Measurements from ENCODE around the gene PDE5A.
"Not testable (repeated sequence)": the region's sequence is repeated elsewhere in the genome, so short reads cannot be mapped to it uniquely, and the experiment has no call there.

Gene PDE5A

DNA sequence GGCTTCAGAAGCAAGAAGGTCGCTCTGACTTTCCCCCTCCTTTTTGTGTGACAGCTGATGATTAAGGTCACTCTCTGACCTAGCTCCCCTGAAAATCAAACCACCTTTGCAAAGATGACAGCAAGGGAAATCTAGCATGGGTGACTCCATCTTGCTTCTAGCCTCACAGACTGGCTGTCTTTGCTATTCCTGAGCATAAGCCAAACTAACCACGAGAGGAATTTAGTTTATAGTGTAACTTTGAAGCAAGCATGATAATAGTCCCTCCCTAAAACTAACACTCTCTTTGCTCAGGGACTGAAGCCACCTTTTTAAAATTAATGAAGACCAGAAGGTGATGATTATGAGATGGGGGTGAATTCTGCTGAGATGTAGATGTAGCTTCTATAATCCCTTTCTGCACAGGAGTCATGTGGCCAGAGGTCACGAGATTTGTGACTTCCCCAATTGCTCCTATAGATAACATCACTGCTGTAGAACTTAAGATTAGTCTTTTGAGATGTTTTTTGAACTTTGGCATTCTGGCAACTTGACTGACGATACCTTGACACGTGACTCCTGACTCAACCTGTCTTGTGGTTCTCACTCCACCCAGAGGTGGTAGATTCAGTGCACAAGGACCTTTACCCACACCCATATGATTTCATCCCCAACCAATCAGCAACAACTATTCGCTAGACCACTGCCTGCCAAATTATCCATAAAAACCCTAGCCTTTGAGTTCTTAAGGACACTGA, 14.9 kb upstream of the PDE5A start:
- DNase-seq = no peak

DNA sequence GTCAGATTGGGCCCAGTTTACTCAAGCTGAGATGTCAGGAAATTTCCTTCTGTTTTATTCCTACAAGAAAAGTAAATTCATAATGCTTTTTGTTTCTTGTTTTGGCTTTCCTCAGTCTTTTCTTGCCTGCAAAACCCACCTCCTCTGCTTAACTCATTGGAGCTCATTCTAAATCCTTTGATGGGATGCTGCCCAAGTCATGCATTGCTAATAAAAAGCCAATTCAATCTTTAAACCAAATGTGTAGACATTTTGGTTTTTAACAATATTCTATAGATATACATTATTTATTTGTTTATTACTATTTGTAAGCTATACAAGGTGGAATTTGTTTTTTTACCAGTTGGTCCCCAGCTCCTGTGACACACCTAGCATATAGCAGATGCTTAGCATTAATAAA, 13.2 kb upstream of the PDE5A start:
- no peak for DNase-seq

DNA sequence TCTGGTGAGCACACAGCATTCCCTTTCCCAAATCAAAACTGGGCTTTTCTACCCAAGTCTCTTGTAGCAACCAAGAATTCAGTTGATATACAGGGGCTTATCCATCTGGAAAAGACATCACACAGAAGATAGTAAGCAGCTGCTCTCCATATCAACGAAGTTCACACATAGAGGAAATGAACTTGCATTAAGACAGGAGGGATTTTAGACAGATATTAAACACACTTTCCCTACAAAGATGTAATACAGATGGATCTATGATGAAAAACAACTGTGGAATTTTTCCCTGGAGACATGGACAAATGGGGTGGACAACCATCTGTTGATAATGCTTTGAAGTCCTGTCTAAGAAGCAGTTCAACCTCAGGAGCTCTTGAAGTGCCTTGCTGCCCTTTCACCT, 9.8 kb upstream of the PDE5A start:
- DNase-seq = no peak

DNA sequence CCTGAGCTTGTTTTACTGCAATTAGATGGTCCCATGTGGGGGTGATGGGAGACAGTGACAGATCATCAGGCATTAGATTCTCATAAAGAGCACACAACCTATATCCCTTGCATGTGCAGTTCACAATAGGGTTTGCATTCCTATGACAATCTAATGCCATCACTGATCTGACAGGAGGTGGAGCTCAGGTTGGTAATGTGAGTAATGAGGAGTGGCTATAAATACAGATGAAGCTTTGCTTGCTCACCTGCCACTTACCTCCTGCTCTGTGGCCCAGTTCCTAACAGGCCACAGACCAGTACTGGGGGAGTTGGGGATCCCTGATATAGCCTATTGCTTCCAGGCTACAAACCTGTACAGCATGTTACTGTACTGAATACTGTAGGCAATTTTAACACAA, 8.2 kb upstream of the PDE5A start:
- DNase-seq = not testable (repeated sequence)

DNA sequence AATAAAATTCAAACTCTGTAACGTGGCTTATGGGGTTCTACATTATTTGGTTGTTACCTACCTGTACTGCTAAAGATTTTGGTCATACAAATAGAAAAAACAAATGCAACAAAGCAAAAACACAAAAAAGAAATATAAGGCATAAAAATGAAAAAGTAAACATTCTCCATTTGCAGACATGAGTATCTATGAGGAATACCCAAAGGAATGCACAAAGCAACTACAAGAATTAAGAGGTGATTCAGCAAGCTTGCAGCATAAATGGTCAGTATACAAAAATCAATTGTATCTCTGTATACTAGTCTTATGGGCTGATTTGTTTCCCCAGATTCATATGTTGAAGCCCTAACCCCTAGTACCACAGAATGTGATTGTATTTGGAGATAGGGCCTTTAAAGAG, 3.6 kb upstream of the PDE5A start:
- DNase-seq = no peak

DNA sequence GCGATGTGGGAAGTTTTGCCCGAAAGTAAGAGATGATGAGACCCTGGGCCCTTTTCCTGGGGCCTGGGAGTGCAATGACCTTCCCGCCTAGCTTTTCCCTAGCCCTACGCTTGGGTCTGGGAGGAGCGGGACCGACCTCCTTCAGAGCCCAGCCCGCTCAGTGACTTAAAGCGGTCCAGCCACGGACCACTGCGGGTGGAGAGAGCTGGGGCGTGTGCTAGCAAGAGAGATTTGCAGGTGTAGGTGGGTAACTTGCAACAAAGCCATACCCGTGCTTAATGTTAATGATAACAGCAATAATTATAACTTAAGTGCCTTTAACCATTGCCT, 503 bp upstream of the PDE5A start:
- no peak for DNase-seq

DNA sequence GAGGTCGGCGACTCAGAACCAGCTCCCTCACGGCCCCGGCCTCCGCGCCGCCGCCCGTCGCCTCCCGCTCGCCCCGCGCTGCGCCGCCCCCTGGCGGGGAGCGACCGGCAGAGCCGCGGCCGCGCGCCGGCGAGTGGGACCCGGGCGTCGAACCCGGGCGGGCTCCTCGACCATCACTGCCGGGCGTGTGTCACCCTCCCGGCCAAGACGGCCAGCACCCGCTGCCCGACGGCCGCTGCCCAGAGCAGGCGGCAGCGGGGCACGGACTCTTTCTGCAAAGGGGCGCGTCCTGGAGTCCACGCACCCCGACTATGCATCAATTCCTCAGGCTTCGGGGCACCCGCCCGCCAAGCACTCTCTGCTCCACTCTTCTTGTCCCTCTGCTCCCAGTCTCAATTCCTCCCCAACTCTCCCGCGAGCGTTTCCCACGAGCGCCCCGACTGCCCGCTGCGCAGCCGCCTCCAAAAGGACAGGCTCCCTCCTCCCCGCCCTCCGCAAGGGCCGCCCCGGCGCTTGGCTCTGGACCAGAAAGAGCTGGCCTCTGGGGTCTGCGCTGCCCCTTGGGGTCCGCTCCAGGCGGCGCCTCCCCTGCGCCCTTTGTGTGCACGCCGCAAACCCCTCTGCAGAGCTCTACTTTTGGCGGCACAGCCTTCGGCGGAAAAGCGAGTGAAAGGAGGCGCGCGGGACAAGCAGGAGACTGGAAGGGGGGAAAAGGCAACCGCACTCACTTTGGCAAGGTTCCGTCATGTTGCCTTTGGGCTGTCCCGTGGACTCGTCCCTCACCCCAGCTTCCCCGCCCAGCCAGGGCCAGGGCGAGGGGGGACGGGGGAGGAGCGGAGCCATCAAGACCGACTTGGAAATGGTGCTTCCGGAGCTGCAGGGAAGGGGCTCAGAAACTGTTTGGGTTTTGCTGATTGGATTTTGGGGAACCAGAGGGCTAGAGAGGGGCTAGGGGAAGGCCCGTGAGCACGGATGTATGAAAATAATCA, 1.0 kb downstream of the PDE5A start:
- DNase-seq = no peak

DNA sequence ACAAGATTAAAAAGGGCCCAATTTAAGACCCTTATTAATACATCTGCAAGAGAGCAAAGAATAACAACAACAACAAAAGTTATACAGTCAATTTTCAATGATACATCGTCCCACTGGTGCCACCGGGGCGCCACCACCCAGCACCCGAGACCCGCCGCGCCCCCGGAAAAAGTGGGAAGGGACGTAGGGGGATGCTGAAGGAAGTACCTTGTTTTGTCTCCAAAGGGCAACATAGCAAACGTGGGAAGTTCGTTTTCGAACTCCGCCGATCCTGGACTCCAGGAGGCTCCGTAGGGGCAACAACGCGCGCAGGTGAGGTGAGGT, 1.7 kb downstream of the PDE5A start:
- DNase-seq = no peak

DNA sequence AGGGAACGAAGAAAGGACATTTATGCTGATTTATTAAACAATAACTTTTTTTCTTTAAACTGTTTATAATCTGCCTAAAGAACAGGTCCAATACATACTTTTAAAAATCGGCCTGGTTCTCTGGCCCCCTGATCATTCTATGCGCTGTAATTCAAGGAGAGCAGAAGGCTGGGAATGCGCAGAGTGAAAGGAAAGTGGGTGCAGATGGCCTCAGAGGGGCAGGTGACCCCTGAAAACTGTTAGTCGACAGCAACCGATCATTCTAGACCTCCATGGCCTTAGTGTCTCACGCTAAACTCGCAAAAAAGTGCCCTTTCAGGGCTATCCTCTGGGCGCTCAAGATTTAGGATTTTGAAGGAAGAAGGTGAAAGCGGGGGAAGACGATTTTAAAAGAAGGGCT, 2.2 kb downstream of the PDE5A start:
- DNase-seq = no peak

DNA sequence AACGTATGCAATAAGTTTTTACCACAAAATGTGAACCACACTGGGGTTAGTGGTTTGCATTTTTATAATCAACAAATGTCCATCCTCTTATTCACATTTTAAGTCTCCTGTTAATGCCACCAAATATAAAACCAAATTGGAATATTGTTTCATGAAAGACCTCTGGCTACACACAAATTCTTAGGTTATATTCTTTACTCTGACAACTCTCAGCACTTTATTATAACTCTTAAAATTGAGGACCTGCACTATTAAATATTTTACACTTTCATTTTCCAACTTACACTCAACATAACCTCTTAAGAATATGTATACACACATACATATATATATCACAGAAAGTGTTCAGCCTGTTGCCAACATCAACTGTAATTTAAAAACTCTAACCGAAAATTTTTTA, 2.8 kb downstream of the PDE5A start:
- DNase-seq = no peak

DNA sequence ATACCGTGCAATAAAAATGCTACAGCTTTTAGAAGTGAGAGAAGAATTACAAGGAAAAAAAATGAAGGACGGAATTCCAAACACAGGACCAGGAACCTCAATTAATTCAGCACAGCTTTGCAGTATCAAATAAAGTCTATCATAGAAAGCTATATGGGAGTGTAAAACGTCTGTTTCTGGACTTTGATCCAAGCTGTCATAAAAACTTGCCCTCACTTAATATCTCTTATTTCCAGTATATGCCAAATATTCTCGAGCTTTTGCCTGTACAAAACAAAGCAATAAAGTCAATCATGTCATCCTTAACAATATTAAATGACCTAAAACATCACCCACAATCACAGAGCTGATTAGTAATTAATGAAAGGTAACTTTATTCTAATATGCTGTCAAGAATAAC, 4.2 kb downstream of the PDE5A start:
- no peak for DNase-seq

DNA sequence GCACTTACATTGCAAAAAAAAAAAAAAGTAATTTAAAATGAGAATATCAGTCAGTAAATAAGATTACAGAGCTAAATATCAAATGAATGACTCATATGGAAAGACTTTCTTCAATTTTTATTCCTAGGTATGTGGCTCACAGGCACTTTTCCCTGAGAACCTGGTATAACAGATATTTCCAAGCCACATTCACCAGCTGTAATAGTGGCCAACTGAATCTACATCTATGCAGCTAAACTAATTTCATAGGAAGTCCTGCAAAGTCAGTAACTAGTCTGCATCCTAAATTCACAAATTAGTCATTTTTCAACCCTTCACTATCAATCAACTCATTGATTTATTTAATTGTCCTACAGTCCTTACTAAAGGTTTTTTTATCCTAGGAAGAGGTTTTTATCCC, 5.6 kb downstream of the PDE5A start:
- no peak for DNase-seq

DNA sequence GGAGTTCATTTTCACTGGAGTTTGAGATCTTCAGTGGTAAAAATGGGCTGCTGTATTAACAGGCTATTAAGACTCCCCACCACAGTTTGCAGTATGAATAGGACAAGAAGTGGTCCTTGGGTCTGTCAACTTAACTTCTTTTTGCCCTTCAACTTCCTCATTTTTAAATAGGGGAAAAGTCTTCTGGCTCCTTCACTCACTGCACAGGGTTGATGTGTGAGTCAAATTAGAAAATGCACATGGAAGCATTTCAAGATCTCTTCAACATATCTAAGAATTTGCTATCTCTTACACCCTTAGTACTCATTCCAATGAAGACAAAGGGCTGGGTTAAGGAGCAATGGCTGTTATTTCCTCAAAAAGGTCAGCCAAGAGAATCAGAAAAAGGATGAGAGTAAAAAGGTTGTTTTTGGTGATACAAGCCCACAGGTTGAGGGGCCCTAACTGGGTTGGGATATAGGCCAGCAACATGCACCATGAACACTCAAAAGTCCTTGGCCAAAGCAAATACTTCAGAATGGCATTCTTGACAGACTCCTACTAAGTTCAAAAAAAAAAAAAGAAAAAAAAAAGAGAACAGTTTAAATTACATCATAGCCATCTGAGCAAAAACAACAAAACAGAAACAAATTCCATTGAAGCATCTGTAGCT, 13.4 kb downstream of the PDE5A start:
- DNase-seq = no peak

DNA sequence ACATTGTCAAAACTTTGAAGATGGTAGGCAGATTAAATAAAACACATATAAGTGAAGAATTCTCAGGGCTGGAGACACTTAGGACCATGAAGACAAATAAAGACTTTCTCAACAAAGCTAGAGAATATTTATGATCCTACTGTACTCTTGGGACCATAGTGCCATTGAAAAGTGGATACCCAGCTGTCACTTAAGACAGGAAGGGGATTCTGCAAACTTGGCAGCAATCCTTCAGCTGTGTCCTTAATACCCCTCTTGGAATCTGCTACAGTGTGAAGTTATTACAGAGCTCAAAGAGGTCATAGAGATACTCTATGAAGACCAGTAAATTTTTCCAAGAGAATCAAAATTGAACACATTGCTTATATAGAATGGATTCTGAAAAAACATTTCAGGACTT, 24.3 kb downstream of the PDE5A start:
- no peak for DNase-seq

DNA sequence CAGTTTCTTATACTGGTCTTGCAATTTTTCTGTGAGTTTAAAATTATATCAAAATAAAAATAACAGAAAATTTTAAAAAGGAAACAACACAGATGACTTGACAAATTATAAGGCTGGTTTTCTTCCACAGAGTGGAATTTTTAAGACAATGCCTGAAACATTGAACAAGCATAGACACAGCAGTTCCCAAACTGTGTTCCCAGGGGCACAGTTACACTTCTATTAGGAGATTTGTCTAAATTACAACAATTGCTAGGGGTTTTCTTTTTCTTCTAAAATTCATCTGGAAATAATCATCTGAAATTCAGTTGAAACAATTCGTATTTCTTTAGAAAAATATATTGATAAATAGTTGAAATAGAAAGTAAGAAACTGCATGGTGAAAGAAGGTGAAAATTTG, 26.2 kb downstream of the PDE5A start:
- no peak for DNase-seq

DNA sequence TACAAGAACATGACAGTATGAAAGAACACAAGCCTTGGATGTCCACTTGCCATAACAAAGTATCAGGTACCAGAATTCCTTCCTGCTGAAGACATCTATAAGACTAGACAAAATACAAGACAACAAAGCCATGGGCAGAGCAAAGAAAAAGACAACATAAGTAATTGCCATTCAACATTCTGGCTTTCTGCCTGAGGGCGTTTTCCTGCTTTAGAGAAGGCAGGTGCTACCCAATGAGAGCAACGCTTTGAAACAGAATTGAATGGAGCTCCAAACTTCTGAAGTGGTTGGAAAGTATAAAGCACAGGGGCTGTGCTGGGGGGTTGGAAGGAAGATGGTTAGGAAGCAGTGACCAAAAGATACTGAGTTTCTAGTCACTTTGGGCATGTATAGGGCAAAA, 30.1 kb downstream of the PDE5A start:
- no peak for DNase-seq

DNA sequence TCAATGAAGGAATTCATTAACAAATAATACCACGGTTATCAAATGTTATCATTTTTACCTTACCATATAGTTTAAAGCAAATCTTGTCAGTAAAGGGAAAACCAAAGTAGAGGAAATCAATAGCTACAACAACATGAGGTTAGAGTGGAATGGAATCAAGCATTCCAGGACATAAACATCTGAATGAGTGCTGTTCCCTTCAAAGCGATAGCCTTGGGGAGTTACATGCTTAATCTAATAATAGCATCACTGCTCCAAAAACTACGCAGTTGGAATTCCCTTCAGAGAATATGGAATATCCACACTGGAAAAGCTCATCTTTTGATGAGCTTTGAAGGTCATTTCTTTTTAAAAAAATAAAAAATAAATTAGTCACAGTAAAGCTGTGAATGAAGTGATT, 31.2 kb downstream of the PDE5A start:
- no peak for DNase-seq

DNA sequence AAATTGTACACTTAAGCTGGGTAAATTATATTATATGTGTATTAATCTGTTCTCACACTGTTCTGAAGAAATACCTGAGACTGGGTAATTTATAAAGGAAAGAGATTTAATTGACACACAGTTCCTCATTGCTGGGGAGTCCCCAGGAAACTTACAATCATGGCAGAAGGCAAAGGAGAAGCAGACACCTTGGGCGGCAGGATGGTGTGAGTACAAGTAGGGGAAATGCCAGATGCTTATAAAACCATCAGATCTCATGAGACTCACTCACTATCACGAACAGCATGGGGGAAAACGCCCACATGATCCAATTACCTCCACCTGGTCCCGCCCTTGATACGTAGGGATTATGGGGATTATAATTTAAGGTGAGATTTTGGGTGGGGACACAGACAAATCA, 34.9 kb downstream of the PDE5A start:
- no peak for DNase-seq

DNA sequence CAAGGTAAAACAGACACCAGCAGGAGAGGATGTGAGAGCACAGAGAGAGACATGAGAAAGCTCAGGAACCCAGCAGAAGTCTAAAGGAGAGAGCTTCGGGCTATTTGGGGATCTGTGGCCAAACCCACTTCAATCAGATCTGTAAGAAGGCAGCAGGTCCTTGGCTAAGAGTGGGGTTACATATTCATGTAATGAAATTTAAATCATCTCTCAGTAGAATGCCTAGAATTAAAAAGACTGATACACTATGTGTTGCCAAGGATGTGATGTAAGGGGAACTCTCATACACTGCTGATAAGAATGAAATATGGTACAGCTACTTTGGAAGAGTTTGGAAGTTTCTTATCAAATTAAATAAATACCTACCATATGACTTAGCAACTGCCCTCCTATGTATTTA, 35.8 kb downstream of the PDE5A start:
- DNase-seq = no peak

DNA sequence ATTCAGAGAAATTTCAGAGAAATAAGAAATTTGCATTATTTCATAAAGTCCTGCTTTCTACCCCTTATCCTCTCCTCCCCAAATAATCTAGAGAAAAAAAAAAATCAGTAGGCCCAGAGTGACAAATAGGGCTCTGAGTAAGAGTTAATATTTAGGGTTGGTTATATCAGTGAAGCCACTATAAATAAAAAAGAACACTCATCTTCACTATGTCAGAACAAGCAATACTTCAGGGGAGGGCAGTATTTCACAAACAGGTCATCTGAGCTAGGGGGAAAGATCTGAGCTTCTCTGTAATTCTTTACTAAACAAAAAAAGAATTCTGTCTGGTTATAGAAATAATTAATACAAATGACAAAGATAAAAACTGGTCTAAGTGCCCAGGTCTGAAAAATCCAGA, 39.4 kb downstream of the PDE5A start:
- DNase-seq = no peak

DNA sequence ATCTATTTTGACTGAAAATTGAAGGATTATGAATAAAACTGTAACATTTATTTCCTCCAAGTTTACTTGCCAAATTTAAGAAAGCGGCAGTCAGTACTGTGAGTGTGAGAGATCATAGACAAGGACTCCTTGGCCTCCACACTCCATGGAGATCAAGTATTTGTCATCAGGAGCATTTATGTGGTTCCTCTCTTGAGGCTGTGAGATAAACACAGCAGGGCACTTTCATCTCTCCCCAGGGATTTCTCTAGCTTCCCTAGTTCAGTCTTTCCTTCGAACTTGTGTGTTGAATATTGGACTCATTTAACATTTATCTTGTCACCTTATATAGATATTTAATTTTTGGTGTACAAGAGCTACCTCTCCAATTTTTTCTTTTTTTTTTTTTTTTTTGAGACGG, 40.8 kb downstream of the PDE5A start:
- no peak for DNase-seq

DNA sequence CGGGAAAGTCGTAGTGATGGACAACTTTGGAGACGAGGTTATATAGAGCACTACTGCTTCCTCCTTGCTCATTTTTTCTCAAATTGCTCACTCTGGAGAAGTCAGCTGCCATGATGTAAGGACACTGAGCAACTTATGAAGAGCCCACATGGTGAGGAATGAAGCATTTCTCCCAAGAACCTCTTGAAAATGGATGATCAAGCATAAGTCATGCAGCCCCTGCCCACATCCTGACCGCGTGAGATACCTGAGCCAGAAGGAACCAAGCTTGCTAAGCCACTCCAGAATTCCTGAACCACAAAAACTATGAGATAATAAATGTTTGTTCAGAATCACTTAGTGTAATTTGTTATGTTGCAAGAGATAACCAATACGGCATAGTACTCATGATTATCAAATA, 42.8 kb downstream of the PDE5A start:
- no peak for DNase-seq

DNA sequence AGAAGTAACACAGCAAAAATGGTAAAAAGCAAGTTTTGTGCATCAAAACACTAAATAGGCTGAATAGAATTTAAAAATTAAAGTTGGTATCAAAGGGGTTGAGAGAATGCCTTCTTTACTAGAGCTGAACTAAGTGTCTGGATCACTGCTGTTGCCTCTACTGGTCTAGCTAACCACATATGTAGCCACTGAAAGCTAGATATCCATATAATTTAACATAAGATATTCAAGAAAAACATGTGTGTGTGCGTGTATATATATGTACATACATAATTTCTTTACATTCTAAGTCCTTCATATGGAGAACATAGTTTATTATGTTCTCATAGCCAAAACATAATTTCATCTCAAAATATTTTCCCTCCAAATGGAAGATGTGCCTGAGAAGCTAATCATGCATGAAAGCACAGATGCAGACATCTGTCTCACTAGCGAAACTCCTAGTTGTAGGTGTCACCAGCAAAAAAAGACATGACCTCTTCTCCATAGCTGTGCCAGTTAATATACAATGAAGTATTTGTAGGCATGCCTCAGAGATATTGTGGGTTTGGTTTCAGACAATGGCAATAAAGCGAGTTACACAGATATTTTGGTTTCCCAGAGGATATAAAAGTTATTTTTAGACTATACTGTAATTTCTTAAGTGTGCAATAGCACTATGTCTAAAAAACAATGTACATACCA, 47.3 kb downstream of the PDE5A start:
- no peak for DNase-seq

DNA sequence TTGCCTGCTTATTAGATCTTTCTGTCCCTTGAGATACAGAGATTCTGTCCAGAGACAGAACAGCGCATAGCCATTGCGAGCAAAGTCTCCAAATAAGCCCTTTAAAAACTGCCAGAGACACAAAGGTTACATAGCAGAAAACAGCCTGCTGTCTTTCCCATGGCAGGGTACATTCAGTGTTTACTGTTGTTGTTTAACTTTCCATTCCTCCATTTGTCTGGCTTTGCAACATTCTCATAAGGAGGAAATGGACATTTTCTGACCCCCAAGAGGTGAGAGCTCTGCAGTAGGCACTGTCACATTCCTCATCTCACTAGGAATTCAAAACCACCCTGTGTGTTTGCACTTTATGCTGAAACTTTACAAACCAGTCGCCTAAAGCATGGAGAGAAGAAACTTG, 48.3 kb downstream of the PDE5A start:
- DNase-seq = no peak
